ENCODE results near the gene NRK.
"Not testable (repeated sequence)": the region's sequence is repeated elsewhere in the genome, so short reads cannot be mapped to it uniquely, and the experiment has no call there.

DNA sequence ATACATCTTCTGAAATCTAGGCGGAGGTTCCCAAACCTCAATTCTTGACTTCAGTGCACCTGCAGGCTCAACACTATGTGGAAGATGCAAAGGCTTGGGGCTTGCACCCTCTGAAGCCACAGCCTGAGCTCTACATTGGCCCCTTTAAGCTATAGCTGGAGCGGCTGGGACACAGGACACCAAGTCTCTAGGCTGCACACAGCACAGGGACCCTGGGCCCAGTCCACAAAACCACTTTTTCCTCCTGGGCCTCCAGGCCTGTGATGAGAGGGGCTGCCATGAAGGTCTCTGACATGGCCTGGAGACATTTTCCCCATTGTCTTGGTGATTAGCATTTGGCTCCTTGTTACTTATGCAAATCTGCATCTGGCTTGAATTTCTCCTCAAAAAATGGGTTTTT lies 27.8 kb downstream of the NRK start:
- TF ChIP-seq EZH2 (IDR thresholded peaks at IDR 0.05; ENCODE audit: low read length, missing control alignments) = not testable (repeated sequence)
- TF ChIP-seq, protein P1, sequence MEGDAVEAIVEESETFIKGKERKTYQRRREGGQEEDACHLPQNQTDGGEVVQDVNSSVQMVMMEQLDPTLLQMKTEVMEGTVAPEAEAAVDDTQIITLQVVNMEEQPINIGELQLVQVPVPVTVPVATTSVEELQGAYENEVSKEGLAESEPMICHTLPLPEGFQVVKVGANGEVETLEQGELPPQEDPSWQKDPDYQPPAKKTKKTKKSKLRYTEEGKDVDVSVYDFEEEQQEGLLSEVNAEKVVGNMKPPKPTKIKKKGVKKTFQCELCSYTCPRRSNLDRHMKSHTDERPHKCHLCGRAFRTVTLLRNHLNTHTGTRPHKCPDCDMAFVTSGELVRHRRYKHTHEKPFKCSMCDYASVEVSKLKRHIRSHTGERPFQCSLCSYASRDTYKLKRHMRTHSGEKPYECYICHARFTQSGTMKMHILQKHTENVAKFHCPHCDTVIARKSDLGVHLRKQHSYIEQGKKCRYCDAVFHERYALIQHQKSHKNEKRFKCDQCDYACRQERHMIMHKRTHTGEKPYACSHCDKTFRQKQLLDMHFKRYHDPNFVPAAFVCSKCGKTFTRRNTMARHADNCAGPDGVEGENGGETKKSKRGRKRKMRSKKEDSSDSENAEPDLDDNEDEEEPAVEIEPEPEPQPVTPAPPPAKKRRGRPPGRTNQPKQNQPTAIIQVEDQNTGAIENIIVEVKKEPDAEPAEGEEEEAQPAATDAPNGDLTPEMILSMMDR (conservative IDR thresholded peaks at IDR 0.05 in 1 of 2, IDR thresholded peaks at IDR 0.05 in 1 of 2; ENCODE audit: low read depth in 1 of 2, low read length in 2 of 2) = not testable (repeated sequence)
